ENCODE measurements around the gene WDR35. TPM values are rescaled to one million over a fixed set of nuclear protein-coding genes. Genes with fewer than 3 reads are reported as not detected.

The WDR35 gene
- total and polyA plus RNA-seq, 2 of the 4 experiments (the other 2 are of a cell fraction) = 3.4 to 8.1 TPM

DNA sequence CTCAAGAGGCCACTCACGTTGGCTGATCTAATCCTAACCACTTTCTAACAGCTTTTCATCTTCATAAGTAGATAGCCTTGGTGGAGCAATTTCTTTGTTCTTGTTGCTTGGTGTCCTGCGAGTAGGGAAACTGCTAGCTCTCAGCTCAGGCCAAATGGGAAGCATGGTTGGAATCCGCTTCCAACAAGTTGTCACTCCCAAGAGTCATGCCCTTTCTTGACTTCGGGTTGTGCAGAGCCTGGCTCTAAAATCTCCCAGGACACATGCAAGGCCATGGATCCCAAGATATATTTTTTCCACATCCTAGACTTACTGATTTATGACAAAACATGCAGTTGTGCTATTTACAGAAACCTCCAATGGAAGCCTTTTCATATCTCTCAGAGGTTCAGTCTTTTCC, 29.8 kb upstream of the WDR35 start:
- TF ChIP-seq MAFK (IDR thresholded peaks at IDR 0.05; ENCODE audit: low read depth, low read length) = no peak
- TF ChIP-seq MXI1 (IDR thresholded peaks at IDR 0.05; ENCODE audit: borderline replicate concordance, low read depth, low read length) = no peak
- TF ChIP-seq RCOR1 (IDR thresholded peaks at IDR 0.05; ENCODE audit: insufficient replicate concordance, low read length) = no peak
- TF ChIP-seq, protein P1, sequence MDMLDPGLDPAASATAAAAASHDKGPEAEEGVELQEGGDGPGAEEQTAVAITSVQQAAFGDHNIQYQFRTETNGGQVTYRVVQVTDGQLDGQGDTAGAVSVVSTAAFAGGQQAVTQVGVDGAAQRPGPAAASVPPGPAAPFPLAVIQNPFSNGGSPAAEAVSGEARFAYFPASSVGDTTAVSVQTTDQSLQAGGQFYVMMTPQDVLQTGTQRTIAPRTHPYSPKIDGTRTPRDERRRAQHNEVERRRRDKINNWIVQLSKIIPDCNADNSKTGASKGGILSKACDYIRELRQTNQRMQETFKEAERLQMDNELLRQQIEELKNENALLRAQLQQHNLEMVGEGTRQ (IDR thresholded peaks at IDR 0.05; ENCODE audit: low read depth, low read length) = no peak
- TF ChIP-seq, protein P2, sequence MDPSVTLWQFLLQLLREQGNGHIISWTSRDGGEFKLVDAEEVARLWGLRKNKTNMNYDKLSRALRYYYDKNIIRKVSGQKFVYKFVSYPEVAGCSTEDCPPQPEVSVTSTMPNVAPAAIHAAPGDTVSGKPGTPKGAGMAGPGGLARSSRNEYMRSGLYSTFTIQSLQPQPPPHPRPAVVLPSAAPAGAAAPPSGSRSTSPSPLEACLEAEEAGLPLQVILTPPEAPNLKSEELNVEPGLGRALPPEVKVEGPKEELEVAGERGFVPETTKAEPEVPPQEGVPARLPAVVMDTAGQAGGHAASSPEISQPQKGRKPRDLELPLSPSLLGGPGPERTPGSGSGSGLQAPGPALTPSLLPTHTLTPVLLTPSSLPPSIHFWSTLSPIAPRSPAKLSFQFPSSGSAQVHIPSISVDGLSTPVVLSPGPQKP (IDR thresholded peaks at IDR 0.05; ENCODE audit: borderline replicate concordance, low read depth, low read length) = no peak
- TF ChIP-seq, protein P3, sequence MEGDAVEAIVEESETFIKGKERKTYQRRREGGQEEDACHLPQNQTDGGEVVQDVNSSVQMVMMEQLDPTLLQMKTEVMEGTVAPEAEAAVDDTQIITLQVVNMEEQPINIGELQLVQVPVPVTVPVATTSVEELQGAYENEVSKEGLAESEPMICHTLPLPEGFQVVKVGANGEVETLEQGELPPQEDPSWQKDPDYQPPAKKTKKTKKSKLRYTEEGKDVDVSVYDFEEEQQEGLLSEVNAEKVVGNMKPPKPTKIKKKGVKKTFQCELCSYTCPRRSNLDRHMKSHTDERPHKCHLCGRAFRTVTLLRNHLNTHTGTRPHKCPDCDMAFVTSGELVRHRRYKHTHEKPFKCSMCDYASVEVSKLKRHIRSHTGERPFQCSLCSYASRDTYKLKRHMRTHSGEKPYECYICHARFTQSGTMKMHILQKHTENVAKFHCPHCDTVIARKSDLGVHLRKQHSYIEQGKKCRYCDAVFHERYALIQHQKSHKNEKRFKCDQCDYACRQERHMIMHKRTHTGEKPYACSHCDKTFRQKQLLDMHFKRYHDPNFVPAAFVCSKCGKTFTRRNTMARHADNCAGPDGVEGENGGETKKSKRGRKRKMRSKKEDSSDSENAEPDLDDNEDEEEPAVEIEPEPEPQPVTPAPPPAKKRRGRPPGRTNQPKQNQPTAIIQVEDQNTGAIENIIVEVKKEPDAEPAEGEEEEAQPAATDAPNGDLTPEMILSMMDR (conservative IDR thresholded peaks at IDR 0.05; ENCODE audit: low read depth, low read length) = no peak
- no peak for TF ChIP-seq MAZ (IDR thresholded peaks at IDR 0.05; ENCODE audit: borderline replicate concordance, low read depth, low read length)
- TF ChIP-seq NFE2L2 (IDR thresholded peaks at IDR 0.05; ENCODE audit: low read depth, low read length) = no peak
- no peak for TF ChIP-seq FOS (IDR thresholded peaks at IDR 0.05; ENCODE audit: low read depth, low read length)
- no peak for TF ChIP-seq CHD1 (IDR thresholded peaks at IDR 0.05; ENCODE audit: low read depth, low read length)
- no peak for TF ChIP-seq RFX5 (IDR thresholded peaks at IDR 0.05; ENCODE audit: low read depth, low read length)
- TF ChIP-seq BHLHE40 (IDR thresholded peaks at IDR 0.05; ENCODE audit: low read depth, low read length) = no peak
- TF ChIP-seq SMC3 (IDR thresholded peaks at IDR 0.05; ENCODE audit: low read depth, low read length) = no peak
- TF ChIP-seq CEBPB (IDR thresholded peaks at IDR 0.05; ENCODE audit: low read depth, low read length) = no peak
- TF ChIP-seq POLR2A (IDR thresholded peaks at IDR 0.05; ENCODE audit: low read depth, low read length) = no peak
- no peak for TF ChIP-seq RAD21 (IDR thresholded peaks at IDR 0.05; ENCODE audit: low read length)
- H3K36me3 ChIP-seq (ENCODE audit: control insufficient read depth, insufficient read depth, low read length) = no peaks in the 10 kb centered on the region; the same call in 1 of the 2 replicates
- H3K27ac ChIP-seq (ENCODE audit: insufficient read depth, low read length) = no peak overlapping the region
- ATAC-seq (ENCODE audit: low read depth) (no peak), DNase-seq (no peak)
- H3K27me3 ChIP-seq (ENCODE audit: control insufficient read depth, insufficient read depth, low read length) = no peaks in the 10 kb centered on the region
- no peak overlapping the region for H2BK20ac ChIP-seq (ENCODE audit: low read depth, low read length)
- CTCF ChIA-PET = interaction anchor here (0.7 kb wide), 1 partner anchor 74 kb away, joined by 5 read pairs; no protein-coding TSS in a partner anchor
- BruUV-seq (replicated peaks) = no TSS peak
- no peaks in the 10 kb centered on the region for H3K79me1 ChIP-seq (ENCODE audit: low read depth in 1 of 2, low read length in 2 of 2)
- POLR2A ChIA-PET (ENCODE audit: unreplicated experiment) = no interaction called here
- H4K5ac ChIP-seq (ENCODE audit: low read depth, low read length) = no peak overlapping the region
- dilution Hi-C loops (cut with HindIII; ENCODE audit: low sequenced_read_pairs, unreplicated experiment) = no loop called here
- H2BK120ac ChIP-seq (ENCODE audit: low read depth, low read length) = no peak overlapping the region
- WGBS, 2 experiments (ENCODE audit: extremely low coverage in 2 of 2, insufficient read length in 1 of 2) = 100% methylated on average over 2 of the region's 4 CpGs; no CpG with 5 or more reads in 1 of the 2 experiments
- no peak overlapping the region for H2AK9ac ChIP-seq (replicated peaks; ENCODE audit: low read depth, low read length, poor library complexity)
- H3K4me1 ChIP-seq (ENCODE audit: control insufficient read depth, insufficient read depth, low read length) = no peaks in the 10 kb centered on the region
- in situ Hi-C loops (cut with MboI; ENCODE audit: low sequenced_read_pairs) = loop anchor here (10.0 kb wide), 1 partner anchor 55 kb away; no protein-coding TSS in a partner anchor
- H3K9me1 ChIP-seq (ENCODE audit: insufficient read depth, low read length) = peaks cover 3% of the 10 kb centered on the region; the same call in 1 of the 2 replicates
- no peak overlapping the region for H2AFZ ChIP-seq (replicated peaks; ENCODE audit: low read length, poor library complexity)
- intact Hi-C loops (cut with micrococcal nuclease) = no loop called here
- no peak overlapping the region for H2BK5ac ChIP-seq (ENCODE audit: low read depth, low read length, poor library complexity, severe bottlenecking)
- H4K8ac ChIP-seq (ENCODE audit: low read depth in 2 of 2, low read length in 2 of 2) = no peak overlapping the region
- H3K18ac ChIP-seq (ENCODE audit: low read depth, low read length) = no peak overlapping the region
- H3K23ac ChIP-seq (ENCODE audit: low read depth, low read length) = no peak overlapping the region
- H3K56ac ChIP-seq (ENCODE audit: extremely low read depth, insufficient read depth, low read length) = no peak overlapping the region
- H3K4me2 ChIP-seq (ENCODE audit: low read depth, low read length) = no peak overlapping the region
- no peak overlapping the region for H3K14ac ChIP-seq (replicated peaks; ENCODE audit: low read depth, low read length)
- H3K9me3 ChIP-seq (ENCODE audit: control insufficient read depth, insufficient read depth, low read length) = peaks cover 11% of the 10 kb centered on the region
- no peak overlapping the region for H4K91ac ChIP-seq (ENCODE audit: insufficient read depth, low read depth, low read length)
- no peak overlapping the region for H3K9ac ChIP-seq (ENCODE audit: low read depth, low read length)
- no peak overlapping the region for H2BK15ac ChIP-seq (ENCODE audit: low read depth, low read length)
- no peak overlapping the region for H3K4ac ChIP-seq (ENCODE audit: low read depth, low read length)
- no peak overlapping the region for H2AK5ac ChIP-seq (ENCODE audit: low read depth, low read length)
- H3K4me3 ChIP-seq (ENCODE audit: insufficient read depth, low read depth, low read length) = no peak overlapping the region
- H4K20me1 ChIP-seq (ENCODE audit: insufficient read depth, low read length) = no peaks in the 10 kb centered on the region
